IMR-90 (cell line): ENCODE measurements around the gene HECTD2. TPM values are rescaled to one million over a fixed set of nuclear protein-coding genes. Genes with fewer than 3 reads are reported as not detected.

Experiments
- microRNA-seq, 2 experiments: library from miRNA; stranded (forward) in 1 of 2; unstranded in 1 of 2; fragments of 10-50 nt in 1 of 2; fragments of <30 nt in 1 of 2; gene quantifications in 1 of 2; microRNA quantifications in 1 of 2; one replicate each; pipeline versions ENCODE3 to v1.1.0; 2013 to 2020; ENCODE audit not compliant: insufficient read depth in 1 of 2, insufficient read length in 1 of 2, unreplicated experiment in 1 of 2
- polyA plus RNA-seq, 3 experiments: library from polyadenylated mRNA; depleted of rRNA; stranded (reverse); fragments of >200 nt; gene quantifications; 2 replicates each; pipeline ENCODE4 v1.2.3, GENCODE V29; 2012; ENCODE audit warnings: low replicate concordance in 1 of 3
- small RNA-seq, 5 experiments: library from RNA; depleted of rRNA; stranded (forward); fragments of <200 nt; gene quantifications; one replicate each; pipeline ENCODE3, GENCODE V24; 2012
- total RNA-seq: library from RNA; depleted of rRNA; stranded (reverse); fragments of >200 nt; gene quantifications from 2 replicates; pipeline ENCODE4 v1.2.3, GENCODE V29; 2012; rRNA removed

HECTD2 gene
- total and polyA plus RNA-seq, 2 of the 4 experiments (the other 2 are of a cell fraction): 5.2 to 5.9 TPM

Small RNA genes lying within 50 kb of the gene (microRNA-seq; reads per million reads assigned to microRNA genes)
- gene AL161798.1 (ENCODE audit: insufficient read depth, insufficient read length): not detected
- not detected for gene RPS27P1 (ENCODE audit: insufficient read depth, insufficient read length)

Small RNA genes lying within 50 kb of the gene (small RNA-seq; reads per million reads assigned to genes)
- 0 reads per million in 5 experiments for gene AL161798.1
- gene RPS27P1: 0 reads per million in 5 experiments

Other genes with a start within 250 kb of the HECTD2 start
- gene PCGF5, start 189.7 kb upstream of the HECTD2 start, total RNA-seq: 18.1 and 31.9 TPM in 2 replicates
- gene PCGF5, start 189.7 kb upstream of the HECTD2 start, polyA plus RNA-seq (2012; rRNA removed): 8.3 and 9.0 TPM in 2 replicates
- 61.7 and 62.9 TPM in 2 replicates for gene PPP1R3C, start 222.7 kb downstream of the HECTD2 start, total RNA-seq
- 10.8 and 17.4 TPM in 2 replicates for gene PPP1R3C, start 222.7 kb downstream of the HECTD2 start, polyA plus RNA-seq (2012; rRNA removed)